Loucy (cell line): ENCODE data around the gene CFAP54.

Experiments used
- EZH2phosphoT487 ChIP-seq: fragments of 200-600 bp; IDR thresholded peaks from 2 replicates; pipeline ENCODE4 v1.6.1; 2018; ENCODE audit warnings: antibody characterized with exemption, mild to moderate bottlenecking, moderate library complexity, borderline replicate concordance
- TF ChIP-seq, protein P1 (sequence below): fragments of 200-600 bp; sonication (generic); conservative IDR thresholded peaks from 2 replicates; pipeline ENCODE4 v1.5.1; 2014; ENCODE audit warnings: mild to moderate bottlenecking, antibody characterized with exemption, low read length

DNA sequence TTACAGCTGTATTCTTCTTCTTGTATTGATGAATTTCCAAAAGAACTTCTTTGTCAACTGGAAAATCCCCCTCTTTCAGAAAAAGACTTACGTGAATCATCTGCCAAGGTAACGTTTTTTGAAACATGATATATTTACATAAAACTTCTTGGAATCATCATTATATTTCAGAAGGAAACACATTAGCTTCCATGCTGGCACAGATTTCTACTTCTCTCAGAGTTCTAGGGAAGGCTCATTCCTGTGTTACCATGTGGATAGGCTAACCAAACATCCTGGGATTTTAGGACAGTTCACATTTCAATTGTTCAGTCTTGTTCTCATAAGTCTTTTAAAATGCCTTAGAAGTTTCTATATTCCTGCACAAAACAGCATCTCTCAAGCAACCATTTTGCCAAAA is 297.4 kb downstream of the CFAP54 start:
- TF ChIP-seq, protein P1, sequence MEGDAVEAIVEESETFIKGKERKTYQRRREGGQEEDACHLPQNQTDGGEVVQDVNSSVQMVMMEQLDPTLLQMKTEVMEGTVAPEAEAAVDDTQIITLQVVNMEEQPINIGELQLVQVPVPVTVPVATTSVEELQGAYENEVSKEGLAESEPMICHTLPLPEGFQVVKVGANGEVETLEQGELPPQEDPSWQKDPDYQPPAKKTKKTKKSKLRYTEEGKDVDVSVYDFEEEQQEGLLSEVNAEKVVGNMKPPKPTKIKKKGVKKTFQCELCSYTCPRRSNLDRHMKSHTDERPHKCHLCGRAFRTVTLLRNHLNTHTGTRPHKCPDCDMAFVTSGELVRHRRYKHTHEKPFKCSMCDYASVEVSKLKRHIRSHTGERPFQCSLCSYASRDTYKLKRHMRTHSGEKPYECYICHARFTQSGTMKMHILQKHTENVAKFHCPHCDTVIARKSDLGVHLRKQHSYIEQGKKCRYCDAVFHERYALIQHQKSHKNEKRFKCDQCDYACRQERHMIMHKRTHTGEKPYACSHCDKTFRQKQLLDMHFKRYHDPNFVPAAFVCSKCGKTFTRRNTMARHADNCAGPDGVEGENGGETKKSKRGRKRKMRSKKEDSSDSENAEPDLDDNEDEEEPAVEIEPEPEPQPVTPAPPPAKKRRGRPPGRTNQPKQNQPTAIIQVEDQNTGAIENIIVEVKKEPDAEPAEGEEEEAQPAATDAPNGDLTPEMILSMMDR, result no peak
- no peak for TF ChIP-seq EZH2phosphoT487
